Skeletal muscle tissue (tissue), 4 donors: Measurements from ENCODE around the gene NDST3. TPM values are rescaled to one million over a fixed set of nuclear protein-coding genes. Genes with fewer than 3 reads are reported as not detected.

ENCODE experiments used
- H3K27ac ChIP-seq: one replicate; pipeline ENCODE4 v1.7.0; 2013; ENCODE audit warnings: mild to moderate bottlenecking, low read depth, low read length, inconsistent platforms
- H3K27me3 ChIP-seq, 3 donors: one replicate each; pipeline ENCODE4 v1.7.0; 2013; ENCODE audit warnings: low read length in 3 of 3; ENCODE audit not compliant: control insufficient read depth in 3 of 3, insufficient read depth in 3 of 3
- H3K36me3 ChIP-seq, 3 donors: one replicate each; pipeline ENCODE4 v1.7.0; 2013; ENCODE audit warnings: low read length in 3 of 3; ENCODE audit not compliant: control insufficient read depth in 3 of 3, insufficient read depth in 3 of 3
- H3K4me1 ChIP-seq, 3 donors: one replicate each; pipeline ENCODE4 v1.7.0; 2013; ENCODE audit warnings: low read length in 3 of 3, mild to moderate bottlenecking in 3 of 3; ENCODE audit not compliant: control insufficient read depth in 3 of 3, insufficient read depth in 3 of 3
- H3K4me3 ChIP-seq, 3 donors: one replicate each; pipeline ENCODE4 v1.7.0; 2013; ENCODE audit warnings: low read length in 3 of 3
- H3K9ac ChIP-seq, 3 donors: one replicate each; pipeline ENCODE4 v1.7.0; 2013; ENCODE audit warnings: low read length in 3 of 3, mild to moderate bottlenecking in 3 of 3, moderate library complexity in 2 of 3, low read depth in 1 of 3
- H3K9me3 ChIP-seq, 3 donors: one replicate each; pipeline ENCODE4 v1.7.0; 2013; ENCODE audit warnings: low read length in 3 of 3; ENCODE audit not compliant: control insufficient read depth in 3 of 3
- total RNA-seq: library from RNA; depleted of rRNA; stranded (reverse); fragments of >200 nt; gene quantifications from one replicate; pipeline ENCODE4 v1.2.3, GENCODE V29; 2014
- donor health status: Osteomylitis.

The NDST3 gene
- total RNA-seq, 1 donor from 2014 or later = under 0.01 TPM

DNA sequence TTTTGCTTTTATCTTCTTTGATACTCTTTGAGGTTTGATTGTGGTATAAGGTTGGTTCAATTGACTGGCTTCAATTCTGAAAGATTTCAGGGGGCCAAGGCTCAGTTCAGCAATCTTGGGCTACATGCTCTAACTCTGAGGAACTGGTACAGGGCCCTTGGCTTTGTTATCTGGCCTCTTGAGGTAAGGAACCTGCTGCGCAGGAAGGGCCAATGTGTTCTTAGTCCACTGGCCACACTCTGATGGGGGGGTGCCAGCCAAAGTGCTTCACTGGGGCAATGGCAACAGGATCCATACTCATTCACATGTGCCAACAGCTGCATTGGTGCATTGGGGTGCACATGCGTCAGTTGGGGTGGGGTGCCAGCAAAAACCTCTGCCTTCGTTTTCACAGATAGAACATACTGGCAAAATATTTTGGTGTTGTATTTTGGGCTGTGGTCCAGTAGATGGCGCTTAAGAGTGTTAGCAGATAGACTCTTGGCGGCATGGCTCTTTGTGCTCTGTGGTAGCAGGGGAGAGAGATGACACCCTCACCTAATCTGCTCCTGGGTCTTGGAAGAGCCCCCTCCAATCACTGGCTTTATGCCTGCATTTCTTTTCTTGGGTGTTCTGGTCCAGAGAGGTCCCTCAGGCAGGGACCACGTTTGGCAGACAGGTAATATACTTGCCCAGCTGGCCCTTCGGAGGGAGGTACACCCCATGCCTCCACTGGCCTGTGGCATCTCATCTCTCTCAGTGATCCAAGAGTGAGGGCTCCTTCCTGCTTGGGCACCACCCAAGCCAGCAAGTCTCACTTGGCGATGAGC lies 42.9 kb downstream of the NDST3 start:
- H3K27ac ChIP-seq = no peak overlapping the region
- H3K4me3 ChIP-seq = no peak overlapping the region
- H3K9ac ChIP-seq = no peak overlapping the region
- H3K9me3 ChIP-seq = peaks cover 0 to 4% (median 0%) of the 10 kb centered on the region in 3 donors
- no peaks in the 10 kb centered on the region for H3K36me3 ChIP-seq
- no peaks in the 10 kb centered on the region for H3K27me3 ChIP-seq
- no peaks in the 10 kb centered on the region for H3K4me1 ChIP-seq

DNA sequence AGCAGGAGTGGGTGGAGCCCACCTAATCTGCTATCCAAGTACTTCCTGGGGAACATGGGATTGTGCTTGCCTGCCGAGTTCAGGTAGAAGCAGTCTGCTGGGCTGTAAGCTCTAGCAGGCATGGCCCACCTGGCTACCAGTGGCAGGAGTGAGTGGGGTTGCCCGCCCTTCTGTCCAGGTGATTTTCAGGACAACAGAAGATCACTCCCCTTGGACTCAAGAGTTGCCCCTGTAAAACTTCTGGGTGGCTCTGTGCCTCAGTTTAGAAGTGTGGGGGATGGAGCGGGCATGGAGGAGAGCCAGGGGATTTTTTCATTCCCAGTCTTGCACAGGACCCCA lies 43.5 kb downstream of the NDST3 start:
- Histone ChIP-seq H3K9ac (no peak overlapping the region), H3K36me3 (no peaks in the 10 kb centered on the region), H3K9me3 (peaks cover 0 to 4% (median 0%) of the 10 kb centered on the region in 3 donors), H3K4me3 (no peak overlapping the region), H3K27me3 (no peaks in the 10 kb centered on the region), H3K27ac (no peak overlapping the region), H3K4me1 (no peaks in the 10 kb centered on the region)

DNA sequence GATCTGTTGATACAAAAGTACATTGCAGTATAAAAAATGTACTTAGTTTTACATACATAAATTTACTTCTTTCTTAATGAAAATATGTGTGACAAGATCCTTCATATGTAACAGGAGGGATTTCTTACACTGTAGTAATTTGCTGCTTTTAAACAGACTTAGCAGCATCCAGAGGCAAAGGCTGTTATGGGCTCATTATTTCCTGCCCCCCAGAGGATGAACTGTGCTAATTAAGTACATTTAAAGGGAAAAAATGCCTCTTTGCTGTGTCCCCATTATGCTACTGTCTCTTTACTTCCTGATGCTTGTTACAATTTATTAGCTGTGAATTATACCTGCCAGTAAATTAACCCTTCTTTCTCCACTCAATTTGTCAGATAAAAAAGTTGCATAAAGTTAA lies 47.1 kb downstream of the NDST3 start:
- Histone ChIP-seq H3K27me3 (no peaks in the 10 kb centered on the region), H3K9ac (no peak overlapping the region), H3K36me3 (no peaks in the 10 kb centered on the region), H3K4me1 (no peaks in the 10 kb centered on the region), H3K9me3 (peaks cover 0 to 4% (median 0%) of the 10 kb centered on the region in 3 donors), H3K4me3 (no peak overlapping the region), H3K27ac (no peak overlapping the region)

DNA sequence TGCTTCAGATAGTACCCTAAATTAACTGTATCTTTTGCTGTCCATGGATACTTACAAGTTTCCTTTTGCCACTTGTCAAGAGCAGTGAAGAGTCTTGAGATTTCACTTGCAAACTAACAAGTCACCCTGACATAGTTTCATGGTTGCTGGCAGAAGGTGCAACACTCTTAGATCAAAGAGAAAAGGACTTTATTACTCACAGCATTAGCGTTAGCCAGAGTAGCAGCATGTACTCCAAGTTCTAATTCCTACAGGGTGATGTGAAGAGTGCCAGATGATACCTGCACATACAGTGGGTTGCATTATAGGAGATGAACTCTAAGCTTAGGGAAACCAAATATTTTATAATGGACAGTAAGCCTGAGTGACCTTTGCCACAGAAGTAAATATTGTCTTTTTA lies 47.9 kb downstream of the NDST3 start:
- no peaks in the 10 kb centered on the region for H3K36me3 ChIP-seq
- H3K27me3 ChIP-seq = no peaks in the 10 kb centered on the region
- H3K4me3 ChIP-seq = no peak overlapping the region
- H3K27ac ChIP-seq = no peak overlapping the region
- H3K4me1 ChIP-seq = no peaks in the 10 kb centered on the region
- peaks cover 0 to 2% (median 0%) of the 10 kb centered on the region in 3 donors for H3K9me3 ChIP-seq
- no peak overlapping the region for H3K9ac ChIP-seq

DNA sequence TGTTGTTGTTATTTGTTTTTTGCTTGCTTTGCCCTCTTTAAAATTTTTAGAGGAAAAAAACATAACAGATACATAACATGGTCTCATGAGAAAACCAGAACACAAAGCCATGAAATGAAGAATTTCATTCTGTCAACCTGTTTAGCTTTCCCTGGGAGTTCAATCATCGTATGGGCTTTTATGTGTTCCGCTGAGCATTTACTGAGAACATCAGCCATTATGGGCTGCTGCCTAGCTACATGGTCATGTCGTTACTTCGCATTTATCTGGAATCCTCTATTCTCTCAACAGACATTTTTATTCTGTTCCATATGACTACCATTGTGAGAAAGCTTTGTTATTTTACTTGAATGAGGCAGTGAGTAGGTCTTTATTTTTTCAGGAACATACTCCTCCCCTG lies 51.4 kb downstream of the NDST3 start:
- no peaks in the 10 kb centered on the region for H3K9me3 ChIP-seq
- H3K27ac ChIP-seq = no peak overlapping the region
- H3K36me3 ChIP-seq = no peaks in the 10 kb centered on the region
- no peak overlapping the region for H3K4me3 ChIP-seq
- no peaks in the 10 kb centered on the region for H3K27me3 ChIP-seq
- no peaks in the 10 kb centered on the region for H3K4me1 ChIP-seq
- H3K9ac ChIP-seq = no peak overlapping the region

DNA sequence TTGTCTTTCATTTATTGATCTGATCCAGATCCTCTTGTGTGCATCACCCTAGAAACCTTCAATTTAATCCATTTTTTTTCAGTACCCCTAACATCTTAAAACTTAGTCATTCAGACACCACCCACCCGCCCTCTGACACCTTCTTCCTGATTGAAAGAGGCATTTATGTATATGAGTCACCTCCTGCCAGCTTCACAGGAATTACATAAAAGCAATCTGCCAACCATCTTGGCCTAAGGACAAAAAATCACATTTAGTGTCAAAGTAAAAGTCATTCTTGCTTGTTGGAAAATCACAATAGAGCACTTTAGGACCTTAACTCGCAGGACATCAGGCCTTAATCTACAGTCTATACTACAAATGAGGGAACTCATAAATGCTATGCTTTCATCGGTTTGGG lies 52.1 kb downstream of the NDST3 start:
- H3K9me3 ChIP-seq = no peaks in the 10 kb centered on the region
- no peak overlapping the region for H3K4me3 ChIP-seq
- no peak overlapping the region for H3K27ac ChIP-seq
- no peaks in the 10 kb centered on the region for H3K27me3 ChIP-seq
- H3K9ac ChIP-seq = no peak overlapping the region
- no peaks in the 10 kb centered on the region for H3K36me3 ChIP-seq
- H3K4me1 ChIP-seq = no peaks in the 10 kb centered on the region

DNA sequence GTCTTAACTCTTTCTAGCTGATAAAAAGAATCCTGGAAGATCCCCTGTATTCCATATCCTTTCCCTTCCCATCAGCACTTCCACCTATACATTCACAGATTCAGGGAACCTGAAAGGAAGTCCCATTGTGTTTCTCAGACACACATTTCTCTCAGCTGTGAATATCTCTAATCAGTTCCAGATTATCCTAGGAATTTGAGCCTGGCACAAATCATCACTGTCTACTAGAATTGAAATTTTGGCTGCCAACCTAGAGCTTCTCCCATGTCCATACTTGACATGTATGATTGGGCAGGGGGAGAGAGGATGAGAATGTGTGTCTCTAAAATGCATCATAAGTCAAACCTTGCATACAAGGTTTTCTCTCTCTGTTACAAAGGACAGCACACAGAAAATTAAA lies 53.1 kb downstream of the NDST3 start:
- Histone ChIP-seq H3K9me3 (no peaks in the 10 kb centered on the region), H3K27ac (no peak overlapping the region), H3K4me1 (no peaks in the 10 kb centered on the region), H3K4me3 (no peak overlapping the region), H3K27me3 (no peaks in the 10 kb centered on the region), H3K9ac (no peak overlapping the region), H3K36me3 (no peaks in the 10 kb centered on the region)

DNA sequence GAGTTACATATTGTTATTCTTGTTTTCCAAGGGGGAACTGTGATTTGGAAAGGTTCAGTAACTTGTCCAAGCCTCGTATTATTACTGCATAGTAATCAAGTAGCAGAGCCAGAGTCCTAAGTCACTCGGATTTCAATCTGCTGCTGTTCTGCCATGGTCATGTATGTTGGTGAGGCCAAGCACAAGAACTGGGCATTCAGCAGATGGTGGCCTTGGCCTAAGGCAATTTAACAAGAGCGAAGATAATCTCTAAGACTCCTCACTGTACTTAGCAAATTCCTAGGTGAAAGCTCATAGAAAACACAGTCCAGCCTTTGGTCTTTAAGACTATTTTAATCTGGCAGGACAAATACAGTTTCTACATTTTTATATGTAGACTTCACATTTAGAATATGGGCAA lies 64.8 kb downstream of the NDST3 start:
- Histone ChIP-seq H3K27me3 (no peaks in the 10 kb centered on the region), H3K9ac (no peak overlapping the region), H3K27ac (no peak overlapping the region), H3K9me3 (no peaks in the 10 kb centered on the region), H3K4me3 (no peak overlapping the region), H3K36me3 (no peaks in the 10 kb centered on the region), H3K4me1 (no peaks in the 10 kb centered on the region)

DNA sequence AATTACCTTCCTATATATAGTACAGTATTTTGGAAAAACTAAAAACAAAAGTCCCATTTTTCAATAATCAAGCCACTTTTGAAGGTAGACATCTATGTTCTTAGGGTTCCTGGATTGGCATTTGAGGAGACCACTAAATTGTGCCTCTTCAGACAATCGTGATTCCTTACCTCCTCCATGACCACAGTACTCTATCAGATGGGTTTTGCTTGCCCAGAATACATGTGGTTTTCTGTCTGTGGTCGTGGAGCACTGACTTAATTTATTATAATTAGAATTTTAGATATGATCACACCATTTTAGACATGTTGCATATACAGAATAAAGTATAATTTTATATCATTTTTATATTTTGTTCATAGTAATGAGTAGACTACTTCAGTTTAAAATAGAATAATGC lies 67.9 kb downstream of the NDST3 start:
- no peak overlapping the region for H3K4me3 ChIP-seq
- no peaks in the 10 kb centered on the region for H3K36me3 ChIP-seq
- H3K9ac ChIP-seq = no peak overlapping the region
- H3K4me1 ChIP-seq = no peaks in the 10 kb centered on the region
- no peak overlapping the region for H3K27ac ChIP-seq
- no peaks in the 10 kb centered on the region for H3K27me3 ChIP-seq
- H3K9me3 ChIP-seq = no peaks in the 10 kb centered on the region

DNA sequence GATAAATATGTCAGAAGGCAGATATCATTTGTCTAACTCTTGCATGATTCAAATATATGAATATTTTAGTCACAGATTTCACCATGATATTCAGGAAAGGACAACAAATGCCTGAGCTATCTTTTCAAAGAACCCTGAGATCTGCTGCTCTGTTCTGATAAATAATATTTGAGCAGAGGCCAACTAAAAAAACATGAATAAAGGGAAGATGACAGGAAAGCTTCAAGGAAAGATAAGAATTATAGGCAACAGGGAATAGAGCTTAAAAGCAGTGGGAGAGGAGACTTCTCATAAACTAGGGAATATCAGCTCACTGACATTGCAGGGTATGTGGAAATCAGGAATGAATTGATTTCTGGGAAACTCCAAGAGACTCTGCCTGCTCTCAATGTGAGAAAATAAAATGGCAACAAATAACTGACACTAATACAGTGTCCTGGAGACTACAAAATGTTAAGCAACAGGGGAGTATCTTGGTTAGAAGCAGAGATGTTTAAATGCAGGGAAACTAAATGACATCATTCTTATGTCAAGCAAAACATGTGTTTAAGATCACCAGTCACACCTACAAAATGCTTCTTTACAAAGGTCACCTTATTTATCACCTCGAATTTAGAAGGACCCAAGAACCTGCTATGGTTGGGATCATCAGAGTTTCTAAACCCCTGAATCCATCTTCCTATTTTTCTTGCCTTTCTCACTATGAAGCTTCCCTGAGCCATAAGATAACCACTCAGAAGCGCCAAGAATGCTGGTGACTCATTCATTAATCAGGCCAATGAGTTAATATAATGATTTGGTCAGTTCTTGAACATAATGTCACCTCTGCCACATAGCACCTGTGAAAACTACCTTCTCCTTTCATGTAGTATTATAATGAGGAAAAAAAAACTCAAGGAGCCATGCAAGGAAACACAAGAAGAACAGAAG lies 78.1 kb downstream of the NDST3 start:
- no peak overlapping the region for H3K9ac ChIP-seq
- no peaks in the 10 kb centered on the region for H3K9me3 ChIP-seq
- H3K27ac ChIP-seq = no peak overlapping the region
- no peaks in the 10 kb centered on the region for H3K36me3 ChIP-seq
- no peak overlapping the region for H3K4me3 ChIP-seq
- no peaks in the 10 kb centered on the region for H3K27me3 ChIP-seq
- H3K4me1 ChIP-seq = no peaks in the 10 kb centered on the region
